ENCODE measurements around the gene ANKMY1.

Gene ANKMY1

GRCh38 chr2:240456447-240457222, 101.2 kb downstream of the ANKMY1 start:
- peaks cover 31% of the 10 kb centered on the region for H3K27me3 ChIP-seq (ENCODE audit: insufficient read depth, low read depth)
- no peak overlapping the region for H3K9ac ChIP-seq
- H3K4me3 ChIP-seq (IDR thresholded peaks at IDR 0.05; ENCODE audit: insufficient read depth, low read depth, low read length): no peak overlapping the region
- H3K27ac ChIP-seq: no peak overlapping the region
- H3K4me1 ChIP-seq (ENCODE audit: low read depth, poor library complexity, severe bottlenecking): no peaks in the 10 kb centered on the region
- no peak for TF ChIP-seq CTCF (conservative IDR thresholded peaks at IDR 0.05; ENCODE audit: low read depth, low read length)
- H2AFZ ChIP-seq (ENCODE audit: low read depth): no peak overlapping the region
- H3K36me3 ChIP-seq (ENCODE audit: insufficient read depth): no peaks in the 10 kb centered on the region
- H3K79me2 ChIP-seq (ENCODE audit: insufficient read depth, low read depth): no peaks in the 10 kb centered on the region
- H3K4me2 ChIP-seq: no peak overlapping the region
- no peaks in the 10 kb centered on the region for H4K20me1 ChIP-seq (ENCODE audit: insufficient read depth)

GRCh38 chr2:240455647-240456446, 101.9 kb downstream of the ANKMY1 start:
- no peak for TF ChIP-seq CTCF (conservative IDR thresholded peaks at IDR 0.05; ENCODE audit: low read depth, low read length)
- Histone ChIP-seq H3K4me1 (ENCODE audit: low read depth, poor library complexity, severe bottlenecking) (no peaks in the 10 kb centered on the region), H3K9ac (no peak overlapping the region), H4K20me1 (ENCODE audit: insufficient read depth) (no peaks in the 10 kb centered on the region), H2AFZ (ENCODE audit: low read depth) (no peak overlapping the region), H3K27me3 (ENCODE audit: insufficient read depth, low read depth) (peaks cover 36% of the 10 kb centered on the region), H3K4me2 (no peak overlapping the region), H3K27ac (no peak overlapping the region), H3K4me3 (IDR thresholded peaks at IDR 0.05; ENCODE audit: insufficient read depth, low read depth, low read length) (no peak overlapping the region), H3K36me3 (ENCODE audit: insufficient read depth) (no peaks in the 10 kb centered on the region), H3K79me2 (ENCODE audit: insufficient read depth, low read depth) (no peaks in the 10 kb centered on the region)

- no peaks in the 10 kb centered on the region for H4K20me1 ChIP-seq (ENCODE audit: insufficient read depth)
- no peak overlapping the region for H3K4me2 ChIP-seq
- no peak overlapping the region for H2AFZ ChIP-seq (ENCODE audit: low read depth)
- H3K36me3 ChIP-seq (ENCODE audit: insufficient read depth): no peaks in the 10 kb centered on the region
- no peak overlapping the region for H3K9ac ChIP-seq
- no peaks in the 10 kb centered on the region for H3K4me1 ChIP-seq (ENCODE audit: low read depth, poor library complexity, severe bottlenecking)
- H3K79me2 ChIP-seq (ENCODE audit: insufficient read depth, low read depth): no peaks in the 10 kb centered on the region
- H3K4me3 ChIP-seq (IDR thresholded peaks at IDR 0.05; ENCODE audit: insufficient read depth, low read depth, low read length): no peak overlapping the region
- peaks cover 40% of the 10 kb centered on the region for H3K27me3 ChIP-seq (ENCODE audit: insufficient read depth, low read depth)
- no peak overlapping the region for H3K27ac ChIP-seq
- TF ChIP-seq CTCF (conservative IDR thresholded peaks at IDR 0.05; ENCODE audit: low read depth, low read length): no peak
Measured at GRCh38 chr2:240455272-240455646, 102.5 kb downstream of the ANKMY1 start.

GRCh38 chr2:240454106-240454901, 103.5 kb downstream of the ANKMY1 start:
- H2AFZ ChIP-seq (ENCODE audit: low read depth): no peak overlapping the region
- H3K4me1 ChIP-seq (ENCODE audit: low read depth, poor library complexity, severe bottlenecking): no peaks in the 10 kb centered on the region
- H3K79me2 ChIP-seq (ENCODE audit: insufficient read depth, low read depth): no peaks in the 10 kb centered on the region
- H3K9ac ChIP-seq: no peak overlapping the region
- no peaks in the 10 kb centered on the region for H3K36me3 ChIP-seq (ENCODE audit: insufficient read depth)
- H4K20me1 ChIP-seq (ENCODE audit: insufficient read depth): no peaks in the 10 kb centered on the region
- H3K27me3 ChIP-seq (ENCODE audit: insufficient read depth, low read depth): peaks cover 44% of the 10 kb centered on the region
- TF ChIP-seq CTCF (conservative IDR thresholded peaks at IDR 0.05; ENCODE audit: low read depth, low read length): no peak
- no peak overlapping the region for H3K4me2 ChIP-seq
- no peak overlapping the region for H3K27ac ChIP-seq
- H3K4me3 ChIP-seq (IDR thresholded peaks at IDR 0.05; ENCODE audit: insufficient read depth, low read depth, low read length): no peak overlapping the region
